Activated gamma-delta T cell treated with anti-CD3 and anti-CD28 coated beads, Interleukin-2, amount 50 U/mL, for 16 hours (primary cell): ENCODE data around the gene CDH1.

ENCODE experiments used
- DNase-seq: peaks from one replicate; pipeline ENCODE4 v3.0.0-alpha.2; 2020; ENCODE audit warnings: low read depth

Gene CDH1

DNA sequence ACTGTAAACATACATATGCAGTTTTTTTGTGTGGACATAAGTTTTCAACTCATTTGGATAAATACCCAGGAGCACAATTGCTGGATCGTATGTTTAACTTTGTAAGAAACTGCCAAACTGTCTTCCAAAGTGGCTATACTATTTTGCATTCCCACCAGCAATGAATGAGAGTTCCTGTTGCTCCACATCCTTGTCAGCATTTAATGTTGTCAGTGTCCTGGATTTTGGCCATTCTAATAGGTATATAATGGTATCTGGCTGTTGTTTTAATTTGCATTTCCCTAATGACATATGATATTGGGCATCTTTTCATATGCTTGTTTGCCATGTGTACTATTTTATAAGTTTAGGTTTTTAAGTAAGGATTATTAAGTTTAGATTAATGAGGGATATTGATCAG lies 120.4 kb downstream of the CDH1 start:
- DNase-seq: no peak

- no peak for DNase-seq
Measured at GRCh38 chr16:68859828-68860227, 122.7 kb downstream of the CDH1 start.

- DNase-seq: no peak
Measured at GRCh38 chr16:68860978-68861892, 124.1 kb downstream of the CDH1 start.

DNA sequence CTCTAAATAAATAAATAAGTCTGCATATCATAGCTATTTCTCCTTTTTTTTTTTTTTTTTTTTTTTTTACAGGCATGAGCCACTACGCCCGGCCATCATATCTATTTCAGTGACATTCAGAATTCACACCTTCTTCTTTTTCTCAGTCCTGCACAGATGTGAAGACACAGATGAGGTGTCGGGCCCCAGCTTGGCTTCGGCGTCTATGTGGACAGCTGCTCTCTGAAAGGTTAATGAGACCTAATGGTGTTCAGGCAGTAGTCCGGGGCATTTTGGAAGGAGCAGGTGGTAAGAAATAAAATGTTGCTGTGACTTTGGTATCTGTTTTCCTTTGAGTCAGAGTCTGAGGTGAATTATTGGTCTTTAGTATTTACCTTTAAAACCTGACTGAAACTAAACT lies 129.8 kb downstream of the CDH1 start:
- no peak for DNase-seq

DNA sequence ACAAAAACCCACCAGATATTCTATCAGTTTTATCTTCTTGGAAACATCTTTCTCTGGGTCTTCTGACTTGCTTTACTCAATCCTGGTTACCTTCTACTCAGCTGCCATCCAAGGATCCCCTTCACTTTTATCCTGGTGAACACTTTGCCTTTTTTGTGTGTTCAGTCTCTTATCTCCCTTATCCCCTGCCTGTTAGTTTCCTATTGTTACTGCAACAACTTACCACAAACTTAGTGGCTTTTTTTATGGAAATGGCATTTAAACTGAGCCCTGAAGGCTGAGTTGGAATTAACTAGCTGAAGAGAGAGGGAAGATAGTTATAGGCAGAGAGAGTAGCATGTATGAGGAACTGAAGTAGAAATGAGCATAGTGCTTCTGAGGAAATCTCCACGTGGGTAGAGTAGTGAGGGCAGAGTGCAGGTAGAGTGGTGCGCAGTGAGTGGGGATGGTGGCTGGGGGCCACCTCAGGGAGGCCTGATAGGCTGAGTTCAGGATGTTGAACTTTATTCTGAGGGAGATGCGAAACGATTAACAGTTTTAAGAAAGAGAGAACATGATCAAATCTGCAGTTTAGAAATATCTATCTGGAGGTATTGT lies 132.5 kb downstream of the CDH1 start:
- no peak for DNase-seq

- no peak for DNase-seq
Measured at GRCh38 chr16:68873635-68874471, 136.8 kb downstream of the CDH1 start.

GRCh38 chr16:68875871-68876270 lies 138.8 kb downstream of the CDH1 start:
- DNase-seq: no peak

GRCh38 chr16:68883685-68884084 lies 146.6 kb downstream of the CDH1 start:
- DNase-seq: no peak

DNA sequence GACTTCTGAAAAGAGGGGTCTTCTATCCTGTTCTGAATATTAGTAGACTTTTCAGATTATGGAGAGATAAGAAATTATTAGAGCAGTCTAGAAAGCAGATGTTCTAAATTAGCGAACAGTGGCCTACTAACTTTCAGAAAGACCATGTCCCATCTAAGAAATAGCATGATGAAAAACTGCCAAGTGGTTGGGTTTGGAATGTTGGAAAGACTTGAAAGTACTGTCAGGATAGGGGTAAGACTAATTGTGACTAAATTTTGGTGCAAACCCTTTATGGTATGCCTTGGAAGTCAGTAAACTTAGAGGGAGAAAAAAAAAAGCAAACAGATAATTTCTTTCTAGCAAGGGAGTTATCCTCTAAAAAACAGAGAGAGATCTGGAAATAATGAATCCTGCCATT lies 147.3 kb downstream of the CDH1 start:
- DNase-seq: no peak
